Left lung (tissue), 10 donors: Measurements from ENCODE around the gene HERC5. TPM values are rescaled to one million over a fixed set of nuclear protein-coding genes. Genes with fewer than 3 reads are reported as not detected.

ENCODE experiments used
- ATAC-seq: fragments of 200-7000 bp; cut with Tn5 transposase; one replicate; pipeline ENCODE4 v1.9.1; 2020; ENCODE audit warnings: moderate library complexity
- DNase-seq, 4 donors: peaks; one replicate each; pipeline ENCODE4 v3.0.0-alpha.2; 2013 to 2020
- H3K27ac ChIP-seq, 2 donors: fragments of 200-600 bp; sonication (generic) in 1 of 2; one replicate each; pipeline versions ENCODE4 v1.5.0 to v1.8.0; 2020 to 2021
- H3K27me3 ChIP-seq, 2 donors: fragments of 200-600 bp; sonication (generic) in 1 of 2; one replicate each; pipeline versions ENCODE4 v1.5.0 to v1.8.0; 2020 to 2021
- H3K36me3 ChIP-seq, 2 donors: fragments of 200-600 bp; sonication (generic) in 1 of 2; one replicate each; pipeline versions ENCODE4 v1.5.0 to v1.8.0; 2020 to 2021
- H3K4me1 ChIP-seq, 2 donors: fragments of 200-600 bp; one replicate each; pipeline ENCODE4 v1.8.0; 2021
- H3K4me3 ChIP-seq, 2 donors: fragments of 200-600 bp; sonication (generic) in 1 of 2; one replicate each; pipeline versions ENCODE4 v1.5.0 to v1.8.0; 2020 to 2021; ENCODE audit warnings: mild to moderate bottlenecking in 1 of 2
- H3K9me3 ChIP-seq, 2 donors: fragments of 200-600 bp; sonication (generic) in 1 of 2; one replicate each; pipeline versions ENCODE4 v1.5.0 to v1.8.0; 2020 to 2021
- CTCF ChIP-seq, 2 donors: fragments of 200-600 bp; sonication (generic) in 1 of 2; IDR thresholded peaks; one replicate each; pipeline versions ENCODE4 v1.5.0 to v1.8.0; 2021; ENCODE audit warnings: antibody characterized with exemption in 2 of 2
- intact Hi-C, 2 donors: fragments of 100-400 bp; cut with DNase I; formaldehyde crosslinking; loops; one replicate each; pipeline versions ENCODE4 v1.11.2 to v1.14.2; 2022
- polyA plus RNA-seq, 6 donors: library from polyadenylated mRNA; unstranded; fragments of 120-200 nt; gene quantifications; one replicate each; pipeline ENCODE4 v1.2.1, GENCODE V29; 2013; ENCODE audit not compliant: insufficient read length in 6 of 6
- total RNA-seq, 2 donors: library from RNA; stranded (reverse); fragmentation: NEBNext Ultra II Directional; extraction: Animal tissue kit (Norgen Biotek cat#: 25700); gene quantifications; one replicate each; pipeline ENCODE4 v1.2.1, GENCODE V29; 2021
- donor health status: DM: no; HTN: yes; CAD: no.
- donor health status: DM: no; HTN: no; CAD: no.

Gene HERC5
- total and polyA plus RNA-seq, 8 donors: 4.4 to 8.0 (median 5.6) TPM

GRCh38 chr4:88514557-88515511, 57.9 kb downstream of the HERC5 start:
- H3K36me3 ChIP-seq: no peaks in the 10 kb centered on the region
- peak; percentile 91 for ATAC-seq
- peaks cover 0 to 5% of the 10 kb centered on the region in 2 donors for H3K4me1 ChIP-seq
- H3K4me3 ChIP-seq: no peak overlapping the region
- no peaks in the 10 kb centered on the region for H3K9me3 ChIP-seq
- no peak overlapping the region for H3K27ac ChIP-seq
- TF ChIP-seq CTCF (IDR thresholded peaks at IDR 0.05): no peak
- DNase-seq: peak in 2 of 4 donors; percentile 10 to 44
- no peaks in the 10 kb centered on the region for H3K27me3 ChIP-seq
- intact Hi-C loops: loop anchor here in 1 of 2 donors (5.0 to 10.0 kb wide), 2 partner anchors 140 to 298 kb away; partner anchors contain the start of gene HERC6

- Histone ChIP-seq H3K9me3 (no peaks in the 10 kb centered on the region), H3K4me3 (no peak overlapping the region), H3K27ac (no peak overlapping the region), H3K36me3 (peaks cover 0 to 12% of the 10 kb centered on the region in 2 donors), H3K27me3 (no peaks in the 10 kb centered on the region), H3K4me1 (peaks cover 0 to 6% of the 10 kb centered on the region in 2 donors)
- intact Hi-C loops: loop anchor here in 1 of 2 donors (5.0 to 10.0 kb wide), 2 partner anchors 142 to 299 kb away; partner anchors contain the start of gene HERC6
- ATAC-seq (no peak), DNase-seq (no peak)
- no peak for TF ChIP-seq CTCF (IDR thresholded peaks at IDR 0.05)
Observed at GRCh38 chr4:88516746-88517145, 59.8 kb downstream of the HERC5 start.

GRCh38 chr4:88517825-88518224, 60.9 kb downstream of the HERC5 start:
- no peak for DNase-seq
- Histone ChIP-seq H3K27me3 (no peaks in the 10 kb centered on the region), H3K9me3 (no peaks in the 10 kb centered on the region), H3K27ac (no peak overlapping the region), H3K4me1 (peaks cover 5 to 15% of the 10 kb centered on the region in 2 donors), H3K36me3 (peaks cover 0 to 12% of the 10 kb centered on the region in 2 donors), H3K4me3 (no peak overlapping the region)
- ATAC-seq: no peak
- intact Hi-C loops: loop anchor here in 1 of 2 donors (5.0 to 10.0 kb wide), 2 partner anchors 143 to 301 kb away; partner anchors contain the start of gene HERC6
- TF ChIP-seq CTCF (IDR thresholded peaks at IDR 0.05): no peak

GRCh38 chr4:88518911-88519310, 62.0 kb downstream of the HERC5 start:
- Histone ChIP-seq H3K4me3 (no peak overlapping the region), H3K9me3 (no peaks in the 10 kb centered on the region), H3K27ac (no peak overlapping the region), H3K27me3 (no peaks in the 10 kb centered on the region), H3K4me1 (peaks cover 5 to 18% of the 10 kb centered on the region in 2 donors), H3K36me3 (peaks cover 0 to 12% of the 10 kb centered on the region in 2 donors)
- intact Hi-C loops: loop anchor here in 1 of 2 donors (5.0 to 10.0 kb wide), 2 partner anchors 144 to 302 kb away; partner anchors contain the start of gene HERC6
- TF ChIP-seq CTCF (IDR thresholded peaks at IDR 0.05): no peak
- DNase-seq (no peak), ATAC-seq (no peak)
